GM18499 (cell line): ENCODE data around the gene PRXL2A.

Experiments
- ATAC-seq: cut with Tn5 transposase; IDR thresholded peaks from one replicate; pipeline ENCODE4 v1.9.1; 2021; ENCODE audit warnings: moderate number of reproducible peaks; ENCODE audit not compliant: insufficient read depth, unreplicated experiment

The PRXL2A gene

GRCh38 chr10:80442879-80443278 lies 34.5 kb downstream of the PRXL2A start:
- ATAC-seq: no peak

- no peak for ATAC-seq
Measured at GRCh38 chr10:80443531-80443974, 35.2 kb downstream of the PRXL2A start.

GRCh38 chr10:80444124-80444523 lies 35.8 kb downstream of the PRXL2A start:
- ATAC-seq: no peak

- peak; percentile 42 for ATAC-seq
Measured at GRCh38 chr10:80444646-80445319, 36.4 kb downstream of the PRXL2A start.

- ATAC-seq: no peak
Measured at GRCh38 chr10:80447436-80448190, 39.3 kb downstream of the PRXL2A start.

GRCh38 chr10:80448209-80448942 lies 40.0 kb downstream of the PRXL2A start:
- ATAC-seq: no peak

- ATAC-seq: no peak
Measured at GRCh38 chr10:80449520-80449919, 41.2 kb downstream of the PRXL2A start.

GRCh38 chr10:80451132-80451531 lies 42.8 kb downstream of the PRXL2A start:
- no peak for ATAC-seq

GRCh38 chr10:80452069-80452468 lies 43.7 kb downstream of the PRXL2A start:
- ATAC-seq: no peak

GRCh38 chr10:80452640-80453039 lies 44.3 kb downstream of the PRXL2A start:
- ATAC-seq: no peak

GRCh38 chr10:80453056-80453841 lies 44.9 kb downstream of the PRXL2A start:
- no peak for ATAC-seq

GRCh38 chr10:80453842-80454512 lies 45.6 kb downstream of the PRXL2A start, which contains the start of gene TSPAN14:
Gene TSPAN14 (plus strand): TSS chr10:80454310. CDS start chr10:80489234, 34,924 bp downstream.
- ATAC-seq: no peak

GRCh38 chr10:80454513-80455460 lies 46.4 kb downstream of the PRXL2A start:
- ATAC-seq: no peak

GRCh38 chr10:80455461-80456349 lies 47.4 kb downstream of the PRXL2A start:
- ATAC-seq: no peak

GRCh38 chr10:80457554-80458262 lies 49.4 kb downstream of the PRXL2A start:
- no peak for ATAC-seq

GRCh38 chr10:80458263-80458625 lies 49.9 kb downstream of the PRXL2A start:
- no peak for ATAC-seq

- ATAC-seq: no peak
Measured at GRCh38 chr10:80458638-80459037, 50.3 kb downstream of the PRXL2A start.
